Measurements from ENCODE around the gene COG2.
"Not testable (repeated sequence)": the region's sequence is repeated elsewhere in the genome, so short reads cannot be mapped to it uniquely, and the experiment has no call there.

Gene COG2

DNA sequence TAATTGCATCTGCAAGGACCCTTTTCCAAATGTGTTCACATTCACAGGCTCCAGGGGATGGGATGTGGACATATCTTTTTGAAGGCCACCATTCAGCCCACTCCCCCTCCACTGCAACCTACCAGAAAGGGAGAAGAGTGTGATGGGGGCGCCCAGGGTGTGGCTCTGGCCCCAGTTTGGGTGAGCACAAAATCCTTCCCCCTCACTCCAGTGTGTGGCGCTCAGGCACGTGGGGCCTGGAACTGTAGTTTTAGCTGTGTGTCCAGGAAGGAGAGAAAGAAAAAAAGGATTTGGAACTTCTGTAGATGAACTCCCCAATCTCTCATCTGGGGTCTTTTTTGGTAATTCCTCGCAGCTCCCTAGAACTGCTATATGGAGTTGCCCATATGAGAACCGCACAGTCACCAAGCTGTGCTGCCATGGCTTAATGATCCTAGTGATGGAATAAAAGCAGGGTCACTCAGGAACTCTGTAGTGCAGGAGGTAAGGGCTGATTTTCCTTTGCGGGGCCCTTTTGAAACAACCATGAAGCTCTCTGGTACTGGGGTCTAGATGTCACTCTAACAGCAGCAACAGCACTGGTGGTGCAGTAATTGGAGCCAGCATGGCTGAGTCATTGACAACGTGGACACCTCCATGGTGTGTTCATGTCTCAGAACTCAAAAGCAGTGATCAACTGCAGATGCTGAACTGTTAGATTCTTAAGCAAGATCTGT, 54.6 kb downstream of the COG2 start:
- Histone ChIP-seq H3K27me3 (replicated peaks; ENCODE audit: control insufficient read depth, insufficient read depth, low read length) (no peaks in the 10 kb centered on the region), H3K4me3 (replicated peaks; ENCODE audit: low read depth, low read length) (no peak overlapping the region), H3K36me3 (ENCODE audit: control insufficient read depth, insufficient read depth, low read length) (peaks cover 10% of the 10 kb centered on the region)
- TF ChIP-seq, protein P1, sequence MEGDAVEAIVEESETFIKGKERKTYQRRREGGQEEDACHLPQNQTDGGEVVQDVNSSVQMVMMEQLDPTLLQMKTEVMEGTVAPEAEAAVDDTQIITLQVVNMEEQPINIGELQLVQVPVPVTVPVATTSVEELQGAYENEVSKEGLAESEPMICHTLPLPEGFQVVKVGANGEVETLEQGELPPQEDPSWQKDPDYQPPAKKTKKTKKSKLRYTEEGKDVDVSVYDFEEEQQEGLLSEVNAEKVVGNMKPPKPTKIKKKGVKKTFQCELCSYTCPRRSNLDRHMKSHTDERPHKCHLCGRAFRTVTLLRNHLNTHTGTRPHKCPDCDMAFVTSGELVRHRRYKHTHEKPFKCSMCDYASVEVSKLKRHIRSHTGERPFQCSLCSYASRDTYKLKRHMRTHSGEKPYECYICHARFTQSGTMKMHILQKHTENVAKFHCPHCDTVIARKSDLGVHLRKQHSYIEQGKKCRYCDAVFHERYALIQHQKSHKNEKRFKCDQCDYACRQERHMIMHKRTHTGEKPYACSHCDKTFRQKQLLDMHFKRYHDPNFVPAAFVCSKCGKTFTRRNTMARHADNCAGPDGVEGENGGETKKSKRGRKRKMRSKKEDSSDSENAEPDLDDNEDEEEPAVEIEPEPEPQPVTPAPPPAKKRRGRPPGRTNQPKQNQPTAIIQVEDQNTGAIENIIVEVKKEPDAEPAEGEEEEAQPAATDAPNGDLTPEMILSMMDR (IDR thresholded peaks at IDR 0.05; ENCODE audit: insufficient read depth, low read length, poor library complexity, severe bottlenecking) = no peak
- no peak for DNase-seq (ENCODE audit: extremely low read depth, insufficient read length)

DNA sequence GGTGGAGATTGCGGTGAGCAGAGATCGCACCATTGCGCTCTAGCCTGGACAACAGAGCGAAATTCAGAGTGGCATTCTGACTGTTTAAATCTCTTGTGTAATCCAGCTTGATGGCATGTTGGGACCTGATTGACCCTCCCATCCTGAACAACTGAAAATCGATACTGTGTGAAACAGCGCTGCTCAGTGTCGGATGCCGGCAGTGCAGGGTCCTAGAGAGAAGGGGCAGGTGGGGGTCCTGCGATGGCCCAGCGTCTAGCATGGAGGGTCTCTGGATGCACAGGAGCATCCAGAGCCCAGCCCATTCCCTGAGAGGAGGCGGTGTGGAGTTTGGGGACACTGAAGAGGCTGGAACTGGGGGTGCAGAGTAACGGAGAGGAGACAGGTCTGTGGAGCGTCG, 55.8 kb downstream of the COG2 start:
- H3K4me3 ChIP-seq (replicated peaks; ENCODE audit: low read depth, low read length) = no peak overlapping the region
- H3K27me3 ChIP-seq (replicated peaks; ENCODE audit: control insufficient read depth, insufficient read depth, low read length) = no peaks in the 10 kb centered on the region
- peaks cover 10% of the 10 kb centered on the region for H3K36me3 ChIP-seq (ENCODE audit: control insufficient read depth, insufficient read depth, low read length)
- no peak for DNase-seq (ENCODE audit: extremely low read depth, insufficient read length)
- TF ChIP-seq, protein P1 (IDR thresholded peaks at IDR 0.05; ENCODE audit: insufficient read depth, low read length, poor library complexity, severe bottlenecking) = no peak

DNA sequence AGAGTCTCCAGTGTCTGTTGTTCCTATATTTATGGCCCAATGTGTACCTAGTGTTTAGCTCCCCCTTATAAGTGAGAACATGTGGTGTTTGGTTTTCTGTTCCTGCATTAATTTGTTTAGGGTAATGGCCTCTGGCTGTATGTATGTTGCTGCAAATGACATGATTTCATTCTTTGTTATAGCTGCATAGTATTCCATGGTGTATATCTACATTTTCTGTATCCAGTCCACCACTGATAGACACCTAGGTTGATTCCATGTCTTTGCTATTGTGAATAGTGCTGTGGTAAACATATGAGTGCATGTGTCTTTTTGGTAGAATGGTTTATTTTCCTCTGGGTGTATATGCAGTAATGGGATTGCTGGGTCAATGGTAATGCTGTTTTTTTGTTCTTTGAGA, 56.7 kb downstream of the COG2 start:
- not testable (repeated sequence) for H3K36me3 ChIP-seq (ENCODE audit: control insufficient read depth, insufficient read depth, low read length); H3K4me3 ChIP-seq (replicated peaks; ENCODE audit: low read depth, low read length); H3K27me3 ChIP-seq (replicated peaks; ENCODE audit: control insufficient read depth, insufficient read depth, low read length); DNase-seq (ENCODE audit: extremely low read depth, insufficient read length)

DNA sequence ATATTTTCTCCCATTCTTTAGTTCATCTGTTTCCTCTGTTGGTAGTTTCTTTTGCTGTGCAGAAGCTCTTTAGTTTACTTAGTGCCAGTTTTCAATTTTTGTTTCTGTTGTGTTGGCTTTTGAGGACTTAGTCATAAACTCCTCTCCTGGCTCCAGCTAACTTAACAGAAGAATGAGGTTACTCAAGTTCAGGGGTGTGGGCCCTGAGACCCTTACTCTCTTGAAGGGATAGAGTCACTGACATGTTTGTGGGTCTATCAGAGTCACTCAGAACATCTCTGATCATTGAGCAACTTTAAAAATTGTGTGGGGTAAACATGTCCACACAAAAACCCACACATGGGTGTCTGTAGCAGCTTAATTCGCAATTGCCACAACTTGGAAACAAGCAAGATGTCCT, 57.4 kb downstream of the COG2 start:
- peaks cover 1% of the 10 kb centered on the region; the same call in 1 of the 2 replicates for H3K36me3 ChIP-seq (ENCODE audit: control insufficient read depth, insufficient read depth, low read length)
- no peak for DNase-seq (ENCODE audit: extremely low read depth, insufficient read length)
- TF ChIP-seq, protein P1 (IDR thresholded peaks at IDR 0.05; ENCODE audit: insufficient read depth, low read length, poor library complexity, severe bottlenecking) = no peak
- H3K27me3 ChIP-seq (replicated peaks; ENCODE audit: control insufficient read depth, insufficient read depth, low read length) = peaks cover 1% of the 10 kb centered on the region; the same call in 1 of the 2 replicates
- no peak overlapping the region for H3K4me3 ChIP-seq (replicated peaks; ENCODE audit: low read depth, low read length)

DNA sequence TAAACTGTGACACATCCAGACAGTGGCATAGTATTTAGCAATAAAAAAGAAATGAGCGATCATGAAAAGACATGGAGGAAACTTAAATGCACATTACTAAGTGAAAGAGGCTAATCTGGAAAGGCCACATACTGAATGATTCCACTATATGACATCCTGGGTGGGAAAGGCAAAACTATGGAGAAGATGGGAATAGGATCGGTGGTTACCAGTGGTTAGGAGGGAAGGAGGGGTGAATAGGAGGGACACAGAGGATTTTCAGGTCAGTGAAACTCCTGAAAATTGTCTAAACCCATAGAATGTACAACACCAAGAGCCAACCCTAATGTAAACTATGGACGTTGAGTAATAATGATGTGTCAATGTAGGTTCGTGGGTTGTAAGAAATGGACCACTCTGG, 57.9 kb downstream of the COG2 start:
- Histone ChIP-seq H3K27me3 (replicated peaks; ENCODE audit: control insufficient read depth, insufficient read depth, low read length) (peaks cover 1% of the 10 kb centered on the region; the same call in 1 of the 2 replicates), H3K4me3 (replicated peaks; ENCODE audit: low read depth, low read length) (no peak overlapping the region), H3K36me3 (ENCODE audit: control insufficient read depth, insufficient read depth, low read length) (no peaks in the 10 kb centered on the region)
- DNase-seq (ENCODE audit: extremely low read depth, insufficient read length) = no peak
- TF ChIP-seq, protein P1 (IDR thresholded peaks at IDR 0.05; ENCODE audit: insufficient read depth, low read length, poor library complexity, severe bottlenecking) = no peak

DNA sequence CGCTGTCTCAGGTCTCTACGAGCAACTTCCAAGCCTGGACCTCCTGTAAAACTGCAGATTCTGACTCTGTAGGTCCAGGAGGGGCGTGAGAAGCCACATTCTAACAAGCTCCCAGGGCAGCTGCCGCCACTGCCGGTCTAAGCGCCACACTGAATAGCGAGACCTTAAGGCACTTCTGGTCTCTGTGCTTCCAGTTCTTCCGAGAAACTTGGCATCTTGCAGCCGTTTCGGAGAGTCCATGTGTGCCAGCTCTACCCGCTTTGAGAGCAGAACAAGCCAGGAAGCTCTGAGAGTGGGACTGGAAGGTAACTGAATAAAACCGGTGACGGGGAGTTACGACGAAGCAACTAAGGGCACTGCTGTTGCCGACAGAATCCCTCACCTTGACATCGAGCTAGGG, 59.2 kb downstream of the COG2 start:
- Histone ChIP-seq H3K4me3 (replicated peaks; ENCODE audit: low read depth, low read length) (no peak overlapping the region), H3K27me3 (replicated peaks; ENCODE audit: control insufficient read depth, insufficient read depth, low read length) (peaks cover 1% of the 10 kb centered on the region; the same call in 1 of the 2 replicates), H3K36me3 (ENCODE audit: control insufficient read depth, insufficient read depth, low read length) (no peaks in the 10 kb centered on the region)
- no peak for DNase-seq (ENCODE audit: extremely low read depth, insufficient read length)
- TF ChIP-seq, protein P1 (IDR thresholded peaks at IDR 0.05; ENCODE audit: insufficient read depth, low read length, poor library complexity, severe bottlenecking) = no peak

Data from GM06990 (cell line).